Cortex of kidney (tissue), 1 donor: Measurements from ENCODE around the gene PCNP.
A peak's percentile ranks its signal among the peaks of the same experiment; 100 is the strongest.
"Not testable (repeated sequence)": the region's sequence is repeated elsewhere in the genome, so short reads cannot be mapped to it uniquely, and the experiment has no call there.

Source experiments
- DNase-seq: peaks from one replicate; lab custom pipeline; 2025; lab: John Stamatoyannopoulos, UW

The PCNP gene

GRCh38 chr3:101573449-101574387, at the start of gene PCNP:
TSS of gene PCNP (plus strand) at chr3:101574180. CDS start at chr3:101574216, 36 bp downstream.
- DNase-seq = peak; percentile 28

GRCh38 chr3:101527441-101527840, 46.5 kb upstream of the PCNP start:
- no peak for DNase-seq

- DNase-seq = no peak
Measured at GRCh38 chr3:101527906-101528305, 46.1 kb upstream of the PCNP start.

- no peak for DNase-seq
Measured at GRCh38 chr3:101529816-101530685, 43.9 kb upstream of the PCNP start.

GRCh38 chr3:101530686-101531047, 43.3 kb upstream of the PCNP start:
- no peak for DNase-seq

GRCh38 chr3:101531473-101532086, 42.4 kb upstream of the PCNP start:
- DNase-seq = no peak

GRCh38 chr3:101532783-101533602, 41.0 kb upstream of the PCNP start:
- no peak for DNase-seq

GRCh38 chr3:101533603-101533968, 40.4 kb upstream of the PCNP start:
- DNase-seq = no peak

- DNase-seq = no peak
Measured at GRCh38 chr3:101535221-101535620, 38.8 kb upstream of the PCNP start.

GRCh38 chr3:101536266-101536665, 37.7 kb upstream of the PCNP start:
- no peak for DNase-seq

GRCh38 chr3:101536955-101537354, 37.0 kb upstream of the PCNP start:
- not testable (repeated sequence) for DNase-seq

GRCh38 chr3:101542957-101543356, 31.0 kb upstream of the PCNP start:
- no peak for DNase-seq

GRCh38 chr3:101544161-101544850, 29.7 kb upstream of the PCNP start:
- DNase-seq = no peak

- DNase-seq = no peak
Measured at GRCh38 chr3:101548527-101549105, 25.4 kb upstream of the PCNP start.

- DNase-seq = no peak
Measured at GRCh38 chr3:101549473-101549872, 24.5 kb upstream of the PCNP start.

- not testable (repeated sequence) for DNase-seq
Measured at GRCh38 chr3:101551359-101552081, 22.5 kb upstream of the PCNP start.

GRCh38 chr3:101553381-101553780, 20.6 kb upstream of the PCNP start:
- DNase-seq = not testable (repeated sequence)

- no peak for DNase-seq
Measured at GRCh38 chr3:101556064-101556463, 17.9 kb upstream of the PCNP start.

GRCh38 chr3:101561630-101562328, 12.2 kb upstream of the PCNP start, which contains the start of gene TRMT10C:
TSS of gene TRMT10C (plus strand) at chr3:101561868. CDS start at chr3:101564782, 2,914 bp downstream.
- DNase-seq = peak; percentile 23
